Stromal cell of bone marrow (primary cell): ENCODE results near the gene ALPK1.
A peak's percentile ranks its signal among the peaks of the same experiment; 100 is the strongest.

ENCODE experiments used
- DNase-seq: peaks from one replicate; pipeline ENCODE4 v3.0.0-alpha.2; 2012; ENCODE audit warnings: low read depth

Gene ALPK1

GRCh38 chr4:112328734-112329130, 31.6 kb downstream of the ALPK1 start:
- no peak for DNase-seq

- DNase-seq: no peak
These were observed 32.7 kb downstream of the ALPK1 start for GRCh38 chr4:112329672-112330375.

GRCh38 chr4:112330921-112331320, 33.8 kb downstream of the ALPK1 start:
- no peak for DNase-seq

- DNase-seq: no peak
These were observed 35.2 kb downstream of the ALPK1 start for GRCh38 chr4:112332398-112332797.

GRCh38 chr4:112340023-112340422, 42.9 kb downstream of the ALPK1 start:
- DNase-seq: no peak

GRCh38 chr4:112341033-112341432, 43.9 kb downstream of the ALPK1 start:
- no peak for DNase-seq

GRCh38 chr4:112343330-112344080, 46.3 kb downstream of the ALPK1 start:
- DNase-seq: no peak

- DNase-seq: peak; percentile 65
These were observed 51.5 kb downstream of the ALPK1 start for GRCh38 chr4:112348488-112349158.

GRCh38 chr4:112352736-112353135, 55.6 kb downstream of the ALPK1 start:
- DNase-seq: no peak

- no peak for DNase-seq
These were observed 58.5 kb downstream of the ALPK1 start for GRCh38 chr4:112355662-112356061.

- DNase-seq: no peak
These were observed 60.3 kb downstream of the ALPK1 start for GRCh38 chr4:112357453-112357852.

- DNase-seq: no peak
These were observed 60.7 kb downstream of the ALPK1 start for GRCh38 chr4:112357897-112358296.

GRCh38 chr4:112358415-112358814, 61.2 kb downstream of the ALPK1 start:
- DNase-seq: no peak

- no peak for DNase-seq
These were observed 62.0 kb downstream of the ALPK1 start for GRCh38 chr4:112358952-112359749.

- DNase-seq: no peak
These were observed 64.1 kb downstream of the ALPK1 start for GRCh38 chr4:112361181-112361791.

GRCh38 chr4:112370466-112370865, 73.3 kb downstream of the ALPK1 start:
- no peak for DNase-seq

- no peak for DNase-seq
These were observed 74.2 kb downstream of the ALPK1 start for GRCh38 chr4:112371361-112371760.

GRCh38 chr4:112374850-112375249, 77.7 kb downstream of the ALPK1 start:
- DNase-seq: no peak

GRCh38 chr4:112377171-112377570, 80.0 kb downstream of the ALPK1 start:
- DNase-seq: no peak

- no peak for DNase-seq
These were observed 80.5 kb downstream of the ALPK1 start for GRCh38 chr4:112377594-112378242.

GRCh38 chr4:112378243-112378620, 81.1 kb downstream of the ALPK1 start:
- DNase-seq: no peak
